GM19372 (cell line): ENCODE measurements around the gene FOXN3.
"Not testable (repeated sequence)": the region's sequence is repeated elsewhere in the genome, so short reads cannot be mapped to it uniquely, and the experiment has no call there.

Source experiments
- ATAC-seq: cut with Tn5 transposase; IDR thresholded peaks from one replicate; pipeline ENCODE4 v1.9.1; 2021; ENCODE audit warnings: mild to moderate bottlenecking, low read depth, moderate library complexity; ENCODE audit not compliant: unreplicated experiment

Gene FOXN3

GRCh38 chr14:89123215-89123614, 293.8 kb downstream of the FOXN3 start:
- ATAC-seq = no peak

GRCh38 chr14:89121968-89122620, 294.9 kb downstream of the FOXN3 start:
- no peak for ATAC-seq

- no peak for ATAC-seq
Measured at GRCh38 chr14:89117012-89117411, 300.0 kb downstream of the FOXN3 start.

GRCh38 chr14:89114109-89114508, 302.9 kb downstream of the FOXN3 start:
- ATAC-seq = no peak

GRCh38 chr14:89112720-89113119, 304.3 kb downstream of the FOXN3 start:
- no peak for ATAC-seq

GRCh38 chr14:89111766-89112543, 305.1 kb downstream of the FOXN3 start:
- ATAC-seq = not testable (repeated sequence)

GRCh38 chr14:89111232-89111631, 305.8 kb downstream of the FOXN3 start:
- not testable (repeated sequence) for ATAC-seq

- no peak for ATAC-seq
Measured at GRCh38 chr14:89110110-89110509, 306.9 kb downstream of the FOXN3 start.

- no peak for ATAC-seq
Measured at GRCh38 chr14:89108608-89109007, 308.4 kb downstream of the FOXN3 start.

- no peak for ATAC-seq
Measured at GRCh38 chr14:89107626-89108025, 309.4 kb downstream of the FOXN3 start.
